ENCODE data around the gene ALG14.

ALG14 gene

GRCh38 chr1:95072532-95073419 lies at the start of gene ALG14 (continued):
- no peak for TF ChIP-seq CTCF (tag by site-specific recombination; IDR thresholded peaks at IDR 0.05)
- TF ChIP-seq ZNF140 (tag by site-specific recombination; IDR thresholded peaks at IDR 0.05): no peak
- TF ChIP-seq ZNF776 (tag by site-specific recombination; IDR thresholded peaks at IDR 0.05; ENCODE audit: borderline replicate concordance): no peak
- no peak for TF ChIP-seq ZBTB49 (tag by site-specific recombination; IDR thresholded peaks at IDR 0.05; ENCODE audit: low read depth)
- TF ChIP-seq ZNF24 (tag by site-specific recombination; IDR thresholded peaks at IDR 0.05): peak; percentile 58; the same call in 1 of the 2 replicates
- no peak for TF ChIP-seq ZNF114 (tag by site-specific recombination; IDR thresholded peaks at IDR 0.05)
- TF ChIP-seq ZBTB20 (tag by site-specific recombination; IDR thresholded peaks at IDR 0.05): peak; percentile 79; the same call in 1 of the 2 replicates
- no peak for TF ChIP-seq MZF1 (tag by site-specific recombination; IDR thresholded peaks at IDR 0.05; ENCODE audit: borderline replicate concordance)
- TF ChIP-seq, protein P1, sequence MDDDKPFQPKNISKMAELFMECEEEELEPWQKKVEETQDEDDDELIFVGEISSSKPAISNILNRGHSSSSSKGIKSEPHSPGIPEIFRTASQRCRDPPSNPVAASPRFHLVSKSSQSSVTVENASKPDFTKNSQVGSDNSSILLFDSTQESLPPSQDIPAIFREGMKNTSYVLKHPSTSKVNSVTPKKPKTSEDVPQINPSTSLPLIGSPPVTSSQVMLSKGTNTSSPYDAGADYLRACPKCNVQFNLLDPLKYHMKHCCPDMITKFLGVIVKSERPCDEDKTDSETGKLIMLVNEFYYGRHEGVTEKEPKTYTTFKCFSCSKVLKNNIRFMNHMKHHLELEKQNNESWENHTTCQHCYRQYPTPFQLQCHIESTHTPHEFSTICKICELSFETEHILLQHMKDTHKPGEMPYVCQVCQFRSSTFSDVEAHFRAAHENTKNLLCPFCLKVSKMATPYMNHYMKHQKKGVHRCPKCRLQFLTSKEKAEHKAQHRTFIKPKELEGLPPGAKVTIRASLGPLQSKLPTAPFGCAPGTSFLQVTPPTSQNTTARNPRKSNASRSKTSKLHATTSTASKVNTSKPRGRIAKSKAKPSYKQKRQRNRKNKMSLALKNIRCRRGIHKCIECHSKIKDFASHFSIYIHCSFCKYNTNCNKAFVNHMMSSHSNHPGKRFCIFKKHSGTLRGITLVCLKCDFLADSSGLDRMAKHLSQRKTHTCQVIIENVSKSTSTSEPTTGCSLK (tag by site-specific recombination; IDR thresholded peaks at IDR 0.05): no peak
- no peak for TF ChIP-seq ZNF544 (tag by site-specific recombination; IDR thresholded peaks at IDR 0.05)
- peak; percentile 52; the same call in 1 of the 2 replicates for TF ChIP-seq ZNF639 (tag by site-specific recombination; IDR thresholded peaks at IDR 0.05)
- TF ChIP-seq ZNF350 (tag by site-specific recombination; IDR thresholded peaks at IDR 0.05): no peak
- no peak for TF ChIP-seq ZFP41 (tag by site-specific recombination; IDR thresholded peaks at IDR 0.05; ENCODE audit: borderline replicate concordance)
- TF ChIP-seq ZNF16 (tag by site-specific recombination; IDR thresholded peaks at IDR 0.05; ENCODE audit: low read depth): no peak
- no peak for TF ChIP-seq ZNF626 (tag by site-specific recombination; IDR thresholded peaks at IDR 0.05)
- TF ChIP-seq, protein P2, sequence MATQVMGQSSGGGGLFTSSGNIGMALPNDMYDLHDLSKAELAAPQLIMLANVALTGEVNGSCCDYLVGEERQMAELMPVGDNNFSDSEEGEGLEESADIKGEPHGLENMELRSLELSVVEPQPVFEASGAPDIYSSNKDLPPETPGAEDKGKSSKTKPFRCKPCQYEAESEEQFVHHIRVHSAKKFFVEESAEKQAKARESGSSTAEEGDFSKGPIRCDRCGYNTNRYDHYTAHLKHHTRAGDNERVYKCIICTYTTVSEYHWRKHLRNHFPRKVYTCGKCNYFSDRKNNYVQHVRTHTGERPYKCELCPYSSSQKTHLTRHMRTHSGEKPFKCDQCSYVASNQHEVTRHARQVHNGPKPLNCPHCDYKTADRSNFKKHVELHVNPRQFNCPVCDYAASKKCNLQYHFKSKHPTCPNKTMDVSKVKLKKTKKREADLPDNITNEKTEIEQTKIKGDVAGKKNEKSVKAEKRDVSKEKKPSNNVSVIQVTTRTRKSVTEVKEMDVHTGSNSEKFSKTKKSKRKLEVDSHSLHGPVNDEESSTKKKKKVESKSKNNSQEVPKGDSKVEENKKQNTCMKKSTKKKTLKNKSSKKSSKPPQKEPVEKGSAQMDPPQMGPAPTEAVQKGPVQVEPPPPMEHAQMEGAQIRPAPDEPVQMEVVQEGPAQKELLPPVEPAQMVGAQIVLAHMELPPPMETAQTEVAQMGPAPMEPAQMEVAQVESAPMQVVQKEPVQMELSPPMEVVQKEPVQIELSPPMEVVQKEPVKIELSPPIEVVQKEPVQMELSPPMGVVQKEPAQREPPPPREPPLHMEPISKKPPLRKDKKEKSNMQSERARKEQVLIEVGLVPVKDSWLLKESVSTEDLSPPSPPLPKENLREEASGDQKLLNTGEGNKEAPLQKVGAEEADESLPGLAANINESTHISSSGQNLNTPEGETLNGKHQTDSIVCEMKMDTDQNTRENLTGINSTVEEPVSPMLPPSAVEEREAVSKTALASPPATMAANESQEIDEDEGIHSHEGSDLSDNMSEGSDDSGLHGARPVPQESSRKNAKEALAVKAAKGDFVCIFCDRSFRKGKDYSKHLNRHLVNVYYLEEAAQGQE (tag by site-specific recombination; IDR thresholded peaks at IDR 0.05): no peak; the same call in 1 of the 2 replicates
- TF ChIP-seq IKZF3 (tag by site-specific recombination; IDR thresholded peaks at IDR 0.05): no peak
- no peak for TF ChIP-seq FEZF1 (tag by site-specific recombination; IDR thresholded peaks at IDR 0.05)
- TF ChIP-seq ZNF211 (tag by site-specific recombination; IDR thresholded peaks at IDR 0.05; ENCODE audit: low read depth): no peak
- TF ChIP-seq ZNF664 (tag by site-specific recombination; IDR thresholded peaks at IDR 0.05): no peak; the same call in 1 of the 2 replicates
- TF ChIP-seq, protein P3, sequence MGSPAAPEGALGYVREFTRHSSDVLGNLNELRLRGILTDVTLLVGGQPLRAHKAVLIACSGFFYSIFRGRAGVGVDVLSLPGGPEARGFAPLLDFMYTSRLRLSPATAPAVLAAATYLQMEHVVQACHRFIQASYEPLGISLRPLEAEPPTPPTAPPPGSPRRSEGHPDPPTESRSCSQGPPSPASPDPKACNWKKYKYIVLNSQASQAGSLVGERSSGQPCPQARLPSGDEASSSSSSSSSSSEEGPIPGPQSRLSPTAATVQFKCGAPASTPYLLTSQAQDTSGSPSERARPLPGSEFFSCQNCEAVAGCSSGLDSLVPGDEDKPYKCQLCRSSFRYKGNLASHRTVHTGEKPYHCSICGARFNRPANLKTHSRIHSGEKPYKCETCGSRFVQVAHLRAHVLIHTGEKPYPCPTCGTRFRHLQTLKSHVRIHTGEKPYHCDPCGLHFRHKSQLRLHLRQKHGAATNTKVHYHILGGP (tag by site-specific recombination; IDR thresholded peaks at IDR 0.05): no peak
- TF ChIP-seq, protein P4, sequence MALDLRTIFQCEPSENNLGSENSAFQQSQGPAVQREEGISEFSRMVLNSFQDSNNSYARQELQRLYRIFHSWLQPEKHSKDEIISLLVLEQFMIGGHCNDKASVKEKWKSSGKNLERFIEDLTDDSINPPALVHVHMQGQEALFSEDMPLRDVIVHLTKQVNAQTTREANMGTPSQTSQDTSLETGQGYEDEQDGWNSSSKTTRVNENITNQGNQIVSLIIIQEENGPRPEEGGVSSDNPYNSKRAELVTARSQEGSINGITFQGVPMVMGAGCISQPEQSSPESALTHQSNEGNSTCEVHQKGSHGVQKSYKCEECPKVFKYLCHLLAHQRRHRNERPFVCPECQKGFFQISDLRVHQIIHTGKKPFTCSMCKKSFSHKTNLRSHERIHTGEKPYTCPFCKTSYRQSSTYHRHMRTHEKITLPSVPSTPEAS (tag by site-specific recombination; IDR thresholded peaks at IDR 0.05): no peak

Data from HEK293 (cell line).